T-helper 2 cell (primary cell): Measurements from ENCODE around the gene CARS1.
A peak's percentile ranks its signal among the peaks of the same experiment; 100 is the strongest.

Experiments used
- DNase-seq, 5 experiments: peaks; one replicate each; pipeline versions ENCODE4 v3.0.0 to v3.0.0-alpha.2; 2012 to 2022
- total RNA-seq, 2 donors: gene quantifications; one replicate each; lab custom pipeline; 2026; lab: John Stamatoyannopoulos, UW

The CARS1 gene
- 43.0 to 54.3 reads per million in 2 donors for total RNA-seq

GRCh38 chr11:3057069-3057963 is at the start of gene CARS1:
Gene CARS1 (minus strand): TSS chr11:3057423. CDS start chr11:3057367, 56 bp downstream.
- DNase-seq, result peak; percentile 88 to 94 (median 92)

GRCh38 chr11:3105791-3106735 is 48.8 kb upstream of the CARS1 start:
- no peak for DNase-seq

- DNase-seq, result no peak
Observed at GRCh38 chr11:3104961-3105790, 48.0 kb upstream of the CARS1 start.

GRCh38 chr11:3104051-3104714 is 47.0 kb upstream of the CARS1 start:
- no peak for DNase-seq

GRCh38 chr11:3103076-3103475 is 45.9 kb upstream of the CARS1 start:
- DNase-seq, result no peak

GRCh38 chr11:3102641-3102921 is 45.4 kb upstream of the CARS1 start:
- no peak for DNase-seq

GRCh38 chr11:3101921-3102640 is 44.9 kb upstream of the CARS1 start:
- no peak for DNase-seq

GRCh38 chr11:3099178-3099577 is 42.0 kb upstream of the CARS1 start:
- no peak for DNase-seq

GRCh38 chr11:3096909-3097530 is 39.8 kb upstream of the CARS1 start:
- DNase-seq, result no peak

- DNase-seq, result no peak
Observed at GRCh38 chr11:3095712-3096361, 38.6 kb upstream of the CARS1 start.

GRCh38 chr11:3094223-3094824 is 37.1 kb upstream of the CARS1 start:
- DNase-seq, result no peak

- DNase-seq, result no peak
Observed at GRCh38 chr11:3093281-3094191, 36.3 kb upstream of the CARS1 start.

GRCh38 chr11:3092603-3093141 is 35.4 kb upstream of the CARS1 start:
- DNase-seq, result no peak

GRCh38 chr11:3091846-3092602 is 34.8 kb upstream of the CARS1 start:
- DNase-seq, result peak; percentile 51 to 77 (median 60)

GRCh38 chr11:3091081-3091845 is 34.0 kb upstream of the CARS1 start:
- no peak for DNase-seq

GRCh38 chr11:3090096-3090901 is 33.1 kb upstream of the CARS1 start:
- no peak for DNase-seq
